ENCODE measurements around the gene TMC4. TPM values are rescaled to one million over a fixed set of nuclear protein-coding genes. Genes with fewer than 3 reads are reported as not detected.

TMC4 gene
- polyA plus RNA-seq, 1 donor (not counting 4 experiments of a cell fraction or from before 2014, with no cell fraction given), result 1.5 TPM

DNA sequence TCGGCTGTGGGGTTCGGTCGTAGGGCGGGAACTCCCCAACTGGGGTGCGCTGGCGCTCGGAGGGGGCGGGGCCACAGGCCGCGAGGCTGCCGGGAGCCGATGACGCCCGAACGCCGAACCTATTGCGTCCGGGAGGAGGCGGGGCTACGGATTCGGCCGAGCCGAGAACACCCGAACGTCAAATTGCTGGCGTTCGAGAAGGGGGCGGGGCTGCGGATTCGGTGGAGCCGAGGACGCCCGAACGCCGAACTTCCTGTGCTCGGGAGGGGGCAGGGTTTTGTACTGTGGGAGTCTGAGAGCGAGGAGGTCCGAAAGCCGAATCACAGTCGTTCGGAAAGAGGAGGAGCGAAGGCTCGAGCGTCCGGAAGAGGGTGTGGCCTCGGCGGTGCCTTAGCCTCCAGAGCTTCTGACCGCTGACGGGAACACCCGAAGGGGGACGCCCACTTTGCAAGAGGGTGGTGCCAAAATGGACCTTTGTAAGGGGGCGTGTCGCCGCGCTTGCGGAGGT lies 17.6 kb upstream of the TMC4 start:
- H3K9me3 ChIP-seq (ENCODE audit: control insufficient read depth, low read depth, low read length), result no peaks in the 10 kb centered on the region
- H3K4me3 ChIP-seq (ENCODE audit: control insufficient read depth in 2 of 3, extremely low read depth in 1 of 3, insufficient read depth in 2 of 3, low read depth in 1 of 3, low read length in 3 of 3), result peak overlapping the region; percentile 68 to 95 (median 88)
- peak overlapping the region; percentile 99 for H3K27ac ChIP-seq (ENCODE audit: control insufficient read depth, insufficient read depth, low read length)
- DNase-seq (ENCODE audit: low read depth, low spot score) (peak; percentile 96), FAIRE-seq (peak; percentile 80)
- peaks cover 45% of the 10 kb centered on the region for H3K79me2 ChIP-seq (ENCODE audit: control insufficient read depth, insufficient read depth, low read length)
- TF ChIP-seq, protein P1, sequence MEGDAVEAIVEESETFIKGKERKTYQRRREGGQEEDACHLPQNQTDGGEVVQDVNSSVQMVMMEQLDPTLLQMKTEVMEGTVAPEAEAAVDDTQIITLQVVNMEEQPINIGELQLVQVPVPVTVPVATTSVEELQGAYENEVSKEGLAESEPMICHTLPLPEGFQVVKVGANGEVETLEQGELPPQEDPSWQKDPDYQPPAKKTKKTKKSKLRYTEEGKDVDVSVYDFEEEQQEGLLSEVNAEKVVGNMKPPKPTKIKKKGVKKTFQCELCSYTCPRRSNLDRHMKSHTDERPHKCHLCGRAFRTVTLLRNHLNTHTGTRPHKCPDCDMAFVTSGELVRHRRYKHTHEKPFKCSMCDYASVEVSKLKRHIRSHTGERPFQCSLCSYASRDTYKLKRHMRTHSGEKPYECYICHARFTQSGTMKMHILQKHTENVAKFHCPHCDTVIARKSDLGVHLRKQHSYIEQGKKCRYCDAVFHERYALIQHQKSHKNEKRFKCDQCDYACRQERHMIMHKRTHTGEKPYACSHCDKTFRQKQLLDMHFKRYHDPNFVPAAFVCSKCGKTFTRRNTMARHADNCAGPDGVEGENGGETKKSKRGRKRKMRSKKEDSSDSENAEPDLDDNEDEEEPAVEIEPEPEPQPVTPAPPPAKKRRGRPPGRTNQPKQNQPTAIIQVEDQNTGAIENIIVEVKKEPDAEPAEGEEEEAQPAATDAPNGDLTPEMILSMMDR (optimal IDR thresholded peaks at IDR 0.05 in 1 of 3, IDR thresholded peaks at IDR 0.05 in 1 of 3, conservative IDR thresholded peaks at IDR 0.05 in 1 of 3; ENCODE audit: extremely low read depth in 1 of 3, insufficient read depth in 2 of 3, low read length in 3 of 3), result no peak
- TF ChIP-seq EZH2 (IDR thresholded peaks at IDR 0.05; ENCODE audit: low read length), result no peak
- dilution Hi-C loops (cut with MboI; ENCODE audit: extremely low pct_ligation_motif_present, low sequenced_read_pairs), result no loop called here
- no peaks in the 10 kb centered on the region for H4K20me1 ChIP-seq (ENCODE audit: control insufficient read depth, extremely low read depth, insufficient read depth, low read length)
- no peaks in the 10 kb centered on the region for H3K9me1 ChIP-seq (ENCODE audit: control insufficient read depth, extremely low read depth, insufficient read depth, low read length)
- peaks cover 15% of the 10 kb centered on the region for H3K4me1 ChIP-seq (ENCODE audit: control insufficient read depth, extremely low read depth, insufficient read depth, low read length)
- H3K9ac ChIP-seq (ENCODE audit: control insufficient read depth, extremely low read depth, insufficient read depth, low read length), result peak overlapping the region; percentile 99
- H3K27me3 ChIP-seq (ENCODE audit: control insufficient read depth, extremely low read depth, insufficient read depth, low read length), result no peaks in the 10 kb centered on the region
- H3K4me2 ChIP-seq (ENCODE audit: control insufficient read depth, extremely low read depth, insufficient read depth, low read depth, low read length), result peak overlapping the region; percentile 95
- peak overlapping the region; percentile 98 for H2AFZ ChIP-seq (ENCODE audit: control insufficient read depth, low read length)
- H3K36me3 ChIP-seq (ENCODE audit: control insufficient read depth in 2 of 2, extremely low read depth in 1 of 2, insufficient read depth in 2 of 2, low read length in 2 of 2), result peaks cover 17 to 20% of the 10 kb centered on the region in 2 experiments

DNA sequence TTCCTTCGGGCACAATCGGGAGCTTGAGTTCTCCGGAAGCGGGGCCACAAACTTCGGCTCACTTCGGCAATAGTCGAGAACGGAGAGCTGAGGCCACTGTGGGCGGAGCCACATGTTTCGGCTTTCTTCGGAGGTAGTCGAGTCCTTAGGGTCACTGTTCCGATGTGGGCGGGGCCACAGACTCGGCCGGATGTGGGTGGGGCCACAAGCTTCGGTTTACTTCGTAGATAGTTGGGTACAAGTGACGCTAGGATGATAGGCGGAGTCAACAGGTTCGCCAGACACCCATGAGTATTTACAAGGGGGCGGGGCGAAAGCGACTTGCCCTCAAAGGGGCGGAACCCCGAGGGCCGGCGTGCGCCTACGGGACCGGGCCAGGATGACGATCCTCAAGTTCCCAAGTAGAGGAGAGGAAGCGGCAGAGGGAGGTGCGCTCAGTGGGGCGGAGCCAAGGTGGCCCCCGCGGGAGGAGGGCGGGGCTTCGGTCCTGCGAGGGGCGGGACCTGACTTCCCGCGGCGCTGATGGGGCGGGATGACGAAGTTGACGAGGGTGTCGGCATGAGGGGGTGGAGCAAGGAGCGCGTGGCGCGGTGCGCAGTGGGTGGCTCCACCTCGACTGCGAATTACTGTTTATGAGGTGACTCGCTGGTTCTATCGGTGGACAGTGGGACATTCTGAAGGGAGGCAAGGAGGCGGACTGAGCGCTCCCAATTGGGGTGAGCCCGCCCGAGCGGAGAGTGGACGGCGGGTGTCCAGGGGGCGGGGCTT lies 17.0 kb upstream of the TMC4 start:
- dilution Hi-C loops (cut with MboI; ENCODE audit: extremely low pct_ligation_motif_present, low sequenced_read_pairs), result no loop called here
- Histone ChIP-seq H3K4me1 (ENCODE audit: control insufficient read depth, extremely low read depth, insufficient read depth, low read length) (peaks cover 15% of the 10 kb centered on the region), H3K9me1 (ENCODE audit: control insufficient read depth, extremely low read depth, insufficient read depth, low read length) (no peaks in the 10 kb centered on the region), H3K27me3 (ENCODE audit: control insufficient read depth, extremely low read depth, insufficient read depth, low read length) (no peaks in the 10 kb centered on the region), H3K4me3 (ENCODE audit: control insufficient read depth in 2 of 3, extremely low read depth in 1 of 3, insufficient read depth in 2 of 3, low read depth in 1 of 3, low read length in 3 of 3) (peak overlapping the region; percentile 82 to 95 (median 87)), H4K20me1 (ENCODE audit: control insufficient read depth, extremely low read depth, insufficient read depth, low read length) (no peaks in the 10 kb centered on the region), H3K79me2 (ENCODE audit: control insufficient read depth, insufficient read depth, low read length) (peaks cover 45% of the 10 kb centered on the region), H3K27ac (ENCODE audit: control insufficient read depth, insufficient read depth, low read length) (peak overlapping the region; percentile 99), H2AFZ (ENCODE audit: control insufficient read depth, low read length) (peak overlapping the region; percentile 98), H3K9ac (ENCODE audit: control insufficient read depth, extremely low read depth, insufficient read depth, low read length) (peak overlapping the region; percentile 99), H3K9me3 (ENCODE audit: control insufficient read depth, low read depth, low read length) (no peaks in the 10 kb centered on the region), H3K4me2 (ENCODE audit: control insufficient read depth, extremely low read depth, insufficient read depth, low read depth, low read length) (peak overlapping the region; percentile 66), H3K36me3 (ENCODE audit: control insufficient read depth in 2 of 2, extremely low read depth in 1 of 2, insufficient read depth in 2 of 2, low read length in 2 of 2) (peaks cover 18 to 20% of the 10 kb centered on the region in 2 experiments)
- DNase-seq (ENCODE audit: low read depth, low spot score) (peak; percentile 100), FAIRE-seq (peak; percentile 94)
- TF ChIP-seq EZH2 (IDR thresholded peaks at IDR 0.05; ENCODE audit: low read length), result no peak
- TF ChIP-seq, protein P1 (optimal IDR thresholded peaks at IDR 0.05 in 1 of 3, IDR thresholded peaks at IDR 0.05 in 1 of 3, conservative IDR thresholded peaks at IDR 0.05 in 1 of 3; ENCODE audit: extremely low read depth in 1 of 3, insufficient read depth in 2 of 3, low read length in 3 of 3), result no peak
